Measurements from ENCODE around the gene STIMATE. TPM values are rescaled to one million over a fixed set of nuclear protein-coding genes. Genes with fewer than 3 reads are reported as not detected.

The STIMATE gene
- total and polyA plus RNA-seq, 2 of the 4 experiments (the other 2 are of a cell fraction): 10.6 to 17.8 TPM

GRCh38 chr3:52819936-52820335 is 77.4 kb downstream of the STIMATE start:
- in situ Hi-C loops (cut with MboI; ENCODE audit: low sequenced_read_pairs): no loop called here
- no peak overlapping the region for H4K8ac ChIP-seq (ENCODE audit: low read depth in 2 of 2, low read length in 2 of 2)
- TF ChIP-seq CHD1 (IDR thresholded peaks at IDR 0.05; ENCODE audit: low read depth, low read length) (no peak), MAZ (IDR thresholded peaks at IDR 0.05; ENCODE audit: borderline replicate concordance, low read depth, low read length) (no peak), MAFK (IDR thresholded peaks at IDR 0.05; ENCODE audit: low read depth, low read length) (no peak), USF2 (IDR thresholded peaks at IDR 0.05; ENCODE audit: low read depth, low read length) (no peak), SMC3 (IDR thresholded peaks at IDR 0.05; ENCODE audit: low read depth, low read length) (no peak), CTCF (conservative IDR thresholded peaks at IDR 0.05; ENCODE audit: low read depth, low read length) (no peak), RAD21 (IDR thresholded peaks at IDR 0.05; ENCODE audit: low read length) (no peak), MXI1 (IDR thresholded peaks at IDR 0.05; ENCODE audit: borderline replicate concordance, low read depth, low read length) (no peak), BHLHE40 (IDR thresholded peaks at IDR 0.05; ENCODE audit: low read depth, low read length) (no peak), NFE2L2 (IDR thresholded peaks at IDR 0.05; ENCODE audit: low read depth, low read length) (no peak), FOS (IDR thresholded peaks at IDR 0.05; ENCODE audit: low read depth, low read length) (no peak), RCOR1 (IDR thresholded peaks at IDR 0.05; ENCODE audit: insufficient replicate concordance, low read length) (no peak), ELK1 (IDR thresholded peaks at IDR 0.05; ENCODE audit: borderline replicate concordance, low read depth, low read length) (no peak), POLR2A (IDR thresholded peaks at IDR 0.05; ENCODE audit: low read depth, low read length) (no peak), RFX5 (IDR thresholded peaks at IDR 0.05; ENCODE audit: low read depth, low read length) (no peak), CEBPB (IDR thresholded peaks at IDR 0.05; ENCODE audit: low read depth, low read length) (no peak)
- peak overlapping the region; percentile 9 for H2AK9ac ChIP-seq (replicated peaks; ENCODE audit: low read depth, low read length, poor library complexity)
- no peak overlapping the region for H3K4me3 ChIP-seq (ENCODE audit: insufficient read depth, low read depth, low read length)
- no peaks in the 10 kb centered on the region for H3K79me1 ChIP-seq (ENCODE audit: low read depth in 1 of 2, low read length in 2 of 2)
- H3K56ac ChIP-seq (ENCODE audit: extremely low read depth, insufficient read depth, low read length): no peak overlapping the region
- no peak overlapping the region for H2BK20ac ChIP-seq (ENCODE audit: low read depth, low read length)
- no peaks in the 10 kb centered on the region for H3K36me3 ChIP-seq (ENCODE audit: control insufficient read depth, insufficient read depth, low read length)
- no peak overlapping the region for H3K9ac ChIP-seq (ENCODE audit: low read depth, low read length)
- H3K14ac ChIP-seq (replicated peaks; ENCODE audit: low read depth, low read length): no peak overlapping the region
- H4K20me1 ChIP-seq (ENCODE audit: insufficient read depth, low read length): no peaks in the 10 kb centered on the region
- peaks cover 2% of the 10 kb centered on the region; the same call in 1 of the 2 replicates for H3K27me3 ChIP-seq (ENCODE audit: control insufficient read depth, insufficient read depth, low read length)
- H2AFZ ChIP-seq (replicated peaks; ENCODE audit: low read length, poor library complexity): no peak overlapping the region
- H4K91ac ChIP-seq (ENCODE audit: insufficient read depth, low read depth, low read length): no peak overlapping the region
- H3K27ac ChIP-seq (ENCODE audit: insufficient read depth, low read length): no peak overlapping the region
- H3K9me1 ChIP-seq (ENCODE audit: insufficient read depth, low read length): no peaks in the 10 kb centered on the region
- ATAC-seq (ENCODE audit: low read depth): no peak
- H2BK5ac ChIP-seq (ENCODE audit: low read depth, low read length, poor library complexity, severe bottlenecking): no peak overlapping the region
- DNase-seq: no peak
- H2AK5ac ChIP-seq (ENCODE audit: low read depth, low read length): no peak overlapping the region
- ChIA-PET POLR2A (ENCODE audit: unreplicated experiment) (no interaction called here), CTCF (interaction anchor here (0.5 to 1.0 kb wide), 2 partner anchors 22 to 274 kb away, joined by 3 read pairs; no protein-coding TSS in a partner anchor)
- no peak overlapping the region for H3K4me2 ChIP-seq (ENCODE audit: low read depth, low read length)
- WGBS, 2 experiments (ENCODE audit: extremely low coverage in 2 of 2, insufficient read length in 1 of 2): 29% methylated on average over 1 of the region's 2 CpGs; no CpG with 5 or more reads in 1 of the 2 experiments
- H3K9me3 ChIP-seq (ENCODE audit: control insufficient read depth, insufficient read depth, low read length): no peaks in the 10 kb centered on the region
- H3K23ac ChIP-seq (ENCODE audit: low read depth, low read length): no peak overlapping the region
- no peak overlapping the region for H2BK15ac ChIP-seq (ENCODE audit: low read depth, low read length)
- BruUV-seq (replicated peaks): no TSS peak
- intact Hi-C loops (cut with micrococcal nuclease): loop anchor here (1.0 kb wide), 1 partner anchor 77 kb away; no protein-coding TSS in a partner anchor
- H3K4ac ChIP-seq (ENCODE audit: low read depth, low read length): no peak overlapping the region
- no peak overlapping the region for H4K5ac ChIP-seq (ENCODE audit: low read depth, low read length)
- H3K4me1 ChIP-seq (ENCODE audit: control insufficient read depth, insufficient read depth, low read length): no peaks in the 10 kb centered on the region
- dilution Hi-C loops (cut with HindIII; ENCODE audit: low sequenced_read_pairs, unreplicated experiment): no loop called here
- H3K18ac ChIP-seq (ENCODE audit: low read depth, low read length): no peak overlapping the region
- H2BK120ac ChIP-seq (ENCODE audit: low read depth, low read length): no peak overlapping the region

All from IMR-90 (cell line).